Ishikawa (cell line): ENCODE measurements around the gene UNCX.

ENCODE experiments used
- CEBPB ChIP-seq: IDR thresholded peaks from 2 replicates; pipeline ENCODE4 v1.6.1; 2012
- CREB1 ChIP-seq: IDR thresholded peaks from 2 replicates; pipeline ENCODE4 v1.6.1; 2012; ENCODE audit warnings: low read depth
- EGR1 ChIP-seq: IDR thresholded peaks from 2 replicates; pipeline ENCODE4 v1.6.1; 2012
- EP300 ChIP-seq: IDR thresholded peaks from 2 replicates; pipeline ENCODE4 v1.6.1; 2012; ENCODE audit warnings: borderline replicate concordance
- FOXM1 ChIP-seq: IDR thresholded peaks from 2 replicates; pipeline ENCODE4 v1.6.1; 2012; ENCODE audit warnings: low read depth, borderline replicate concordance
- MAX ChIP-seq: IDR thresholded peaks from 2 replicates; pipeline ENCODE4 v1.6.1; 2012
- NFIC ChIP-seq: IDR thresholded peaks from 2 replicates; pipeline ENCODE4 v1.6.1; 2012
- RAD21 ChIP-seq: IDR thresholded peaks from 2 replicates; pipeline ENCODE4 v1.6.1; 2012; ENCODE audit warnings: low read depth
- REST ChIP-seq: IDR thresholded peaks from 2 replicates; pipeline ENCODE4 v1.6.1; 2012; ENCODE audit warnings: low read depth, mild to moderate bottlenecking
- TAF1 ChIP-seq: IDR thresholded peaks from 2 replicates; pipeline ENCODE4 v1.6.1; 2012; ENCODE audit warnings: low read depth, mild to moderate bottlenecking
- TCF12 ChIP-seq: IDR thresholded peaks from 2 replicates; pipeline ENCODE4 v1.6.1; 2012; ENCODE audit warnings: low read depth
- TEAD4 ChIP-seq: IDR thresholded peaks from 2 replicates; pipeline ENCODE4 v1.6.1; 2012
- USF1 ChIP-seq: IDR thresholded peaks from 2 replicates; pipeline ENCODE4 v1.6.1; 2012
- YY1 ChIP-seq: IDR thresholded peaks from 2 replicates; pipeline ENCODE4 v1.6.1; 2012; ENCODE audit warnings: low read depth
- ZBTB7A ChIP-seq: IDR thresholded peaks from 2 replicates; pipeline ENCODE4 v1.6.1; 2012; ENCODE audit warnings: low read depth

The UNCX gene

GRCh38 chr7:1197997-1198625, 34.6 kb upstream of the UNCX start:
- TF ChIP-seq EGR1: no peak
- TF ChIP-seq ZBTB7A: no peak
- no peak for TF ChIP-seq REST
- no peak for TF ChIP-seq CEBPB
- no peak for TF ChIP-seq TEAD4
- no peak for TF ChIP-seq FOXM1
- TF ChIP-seq CREB1: no peak
- no peak for TF ChIP-seq RAD21
- no peak for TF ChIP-seq TAF1
- no peak for TF ChIP-seq NFIC
- no peak for TF ChIP-seq EP300
- no peak for TF ChIP-seq MAX
- TF ChIP-seq USF1: no peak
- no peak for TF ChIP-seq TCF12

GRCh38 chr7:1200045-1200444, 32.6 kb upstream of the UNCX start:
- TF ChIP-seq NFIC (0 out of 2 replicates have a peak, but pooled peaks have one; percentile 23), YY1 (no peak)

- TF ChIP-seq TCF12 (no peak), EP300 (no peak), NFIC (no peak), MAX (no peak), EGR1 (no peak), USF1 (no peak), CREB1 (no peak), TEAD4 (no peak), YY1 (no peak), CEBPB (no peak), ZBTB7A (no peak), TAF1 (no peak), RAD21 (no peak), REST (no peak), FOXM1 (no peak)
Measured at GRCh38 chr7:1201916-1202315, 30.8 kb upstream of the UNCX start.

- no peak for TF ChIP-seq YY1
- TF ChIP-seq FOXM1: no peak
- no peak for TF ChIP-seq EP300
- TF ChIP-seq CREB1: no peak
- TF ChIP-seq EGR1: no peak
- no peak for TF ChIP-seq RAD21
- TF ChIP-seq ZBTB7A: no peak
Measured at GRCh38 chr7:1204460-1205140, 28.1 kb upstream of the UNCX start.

- TF ChIP-seq YY1 (no peak), TCF12 (no peak), CEBPB (no peak), EP300 (no peak), EGR1 (no peak), ZBTB7A (no peak), NFIC (no peak)
Measured at GRCh38 chr7:1209097-1209496, 23.6 kb upstream of the UNCX start.
